Cerebellar cortex (tissue), 1 donor: Measurements from ENCODE around the gene DHX38.

Experiments used
- DNase-seq: peaks from one replicate; pipeline ENCODE4 v3.0.0-alpha.2; 2015; ENCODE audit warnings: low spot score

DHX38 gene

DNA sequence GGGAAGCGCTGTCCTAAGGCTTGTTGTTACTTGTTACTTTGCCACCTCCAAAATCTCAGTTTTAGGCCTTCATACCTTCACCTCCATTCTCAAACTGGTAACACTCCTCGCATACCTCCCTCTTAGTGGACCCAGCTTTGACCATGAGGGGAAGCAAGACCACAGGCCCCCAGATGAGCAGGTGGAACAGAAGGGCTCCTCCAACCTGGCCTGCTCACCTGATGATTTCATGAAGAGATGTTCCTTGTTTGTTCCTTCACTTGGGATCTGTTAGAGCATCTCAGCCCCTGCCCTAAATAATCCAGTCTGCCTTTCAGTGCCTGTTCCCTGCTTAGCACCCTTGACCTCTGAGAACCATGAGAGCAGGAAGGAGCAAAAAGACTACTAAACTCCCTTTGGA, 28.7 kb downstream of the DHX38 start:
- no peak for DNase-seq

DNA sequence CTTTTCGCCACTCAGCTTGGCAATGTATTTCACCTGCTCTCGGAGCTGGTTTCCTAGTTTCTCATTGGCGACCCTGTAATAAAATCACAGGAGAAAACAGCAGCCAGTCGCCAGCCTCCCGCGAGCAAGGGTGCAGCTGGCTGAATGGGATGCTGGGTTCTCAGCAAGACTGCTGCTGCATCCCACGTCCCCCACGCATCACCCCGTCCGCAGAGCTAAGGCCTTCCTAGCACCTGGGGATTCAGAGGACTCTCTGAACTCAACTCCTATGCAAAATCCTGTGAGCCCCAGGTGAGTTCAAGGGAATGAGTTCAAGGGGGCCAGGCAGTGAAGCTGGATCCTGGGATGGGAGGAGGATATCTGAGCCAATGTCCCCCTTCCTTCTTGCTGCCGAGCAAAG, 29.3 kb downstream of the DHX38 start:
- DNase-seq, result no peak

DNA sequence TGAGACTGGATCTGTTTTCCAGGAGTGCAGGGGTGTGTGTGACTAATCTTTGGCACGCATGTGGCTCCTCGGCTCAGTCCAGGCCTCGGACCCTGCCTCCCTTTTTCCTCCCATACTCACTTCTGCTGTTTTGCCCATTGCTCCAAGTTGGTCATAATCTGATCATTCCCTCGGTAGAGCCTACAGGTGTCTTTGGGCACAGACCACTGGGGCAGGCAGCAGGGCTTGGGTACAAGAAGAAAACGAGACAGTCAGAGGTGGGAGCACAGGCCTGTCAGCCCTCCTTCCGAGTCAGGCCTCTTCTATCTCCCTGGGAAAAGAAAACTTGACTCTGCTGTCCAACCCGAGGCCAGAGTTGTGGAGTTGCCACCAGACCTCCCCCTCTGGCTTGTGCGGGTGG, 29.8 kb downstream of the DHX38 start:
- no peak for DNase-seq

DNA sequence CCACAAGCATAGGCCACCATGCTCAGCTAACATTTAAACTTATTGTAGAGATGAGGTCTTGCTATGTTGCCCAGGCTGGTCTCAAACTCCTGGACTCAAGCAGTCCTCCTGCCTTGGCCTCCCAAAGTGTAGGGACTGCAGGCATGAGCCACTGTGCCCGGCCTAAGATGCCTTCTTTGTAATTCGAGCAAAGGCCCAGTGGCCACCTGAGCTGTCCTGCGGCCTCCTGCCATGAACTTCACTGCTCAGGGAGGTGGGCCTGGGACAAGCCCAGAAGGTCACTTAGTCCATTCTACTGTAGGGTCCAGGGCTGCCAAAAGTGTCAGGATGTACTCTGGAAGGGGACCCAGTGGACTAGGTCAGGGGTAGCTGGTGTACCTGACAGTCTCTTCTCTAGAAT, 30.5 kb downstream of the DHX38 start:
- DNase-seq, result no peak

DNA sequence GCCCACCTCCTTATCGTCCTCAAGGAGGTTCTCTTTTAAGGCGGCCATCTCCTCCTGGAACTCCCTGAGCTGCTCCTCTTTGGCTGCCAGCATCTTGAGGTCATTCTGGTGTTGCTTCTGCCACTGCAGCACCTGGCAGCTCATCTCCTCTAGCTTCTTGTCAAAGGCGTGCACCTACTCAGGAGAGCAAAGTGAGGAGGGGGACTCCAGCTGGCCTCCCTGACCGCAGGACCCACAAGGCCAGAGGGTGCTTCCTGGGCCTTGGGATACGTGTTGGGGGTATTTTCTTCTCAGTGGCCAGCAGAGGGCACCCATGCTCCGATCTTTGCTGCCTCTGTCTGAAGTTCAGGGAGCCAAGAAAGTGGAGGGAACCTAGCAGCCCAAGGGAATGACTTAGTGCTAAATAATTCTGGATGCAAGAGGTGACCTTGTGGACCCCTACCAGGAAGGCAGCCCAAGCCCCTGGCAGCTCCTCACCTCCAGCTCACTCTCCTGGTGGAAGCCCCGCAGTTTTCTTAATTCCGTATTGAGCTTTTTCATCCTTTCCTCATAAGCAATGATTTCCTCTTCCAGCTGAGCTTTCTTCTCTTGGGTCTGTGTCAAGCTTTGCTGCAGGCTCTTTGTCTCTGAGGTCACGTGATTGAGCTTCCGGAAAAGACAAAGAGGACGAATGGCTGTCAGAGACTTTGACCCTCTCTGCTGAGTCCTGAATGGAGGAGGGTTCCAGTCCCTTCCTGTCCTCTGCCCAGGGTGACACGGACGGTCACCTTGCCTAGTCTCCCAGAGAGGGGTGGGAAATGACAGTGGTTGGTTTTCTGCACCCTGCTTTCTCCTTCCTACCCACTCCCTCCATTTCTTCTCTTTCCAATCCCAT, 31.4 kb downstream of the DHX38 start:
- DNase-seq, result peak; percentile 75

DNA sequence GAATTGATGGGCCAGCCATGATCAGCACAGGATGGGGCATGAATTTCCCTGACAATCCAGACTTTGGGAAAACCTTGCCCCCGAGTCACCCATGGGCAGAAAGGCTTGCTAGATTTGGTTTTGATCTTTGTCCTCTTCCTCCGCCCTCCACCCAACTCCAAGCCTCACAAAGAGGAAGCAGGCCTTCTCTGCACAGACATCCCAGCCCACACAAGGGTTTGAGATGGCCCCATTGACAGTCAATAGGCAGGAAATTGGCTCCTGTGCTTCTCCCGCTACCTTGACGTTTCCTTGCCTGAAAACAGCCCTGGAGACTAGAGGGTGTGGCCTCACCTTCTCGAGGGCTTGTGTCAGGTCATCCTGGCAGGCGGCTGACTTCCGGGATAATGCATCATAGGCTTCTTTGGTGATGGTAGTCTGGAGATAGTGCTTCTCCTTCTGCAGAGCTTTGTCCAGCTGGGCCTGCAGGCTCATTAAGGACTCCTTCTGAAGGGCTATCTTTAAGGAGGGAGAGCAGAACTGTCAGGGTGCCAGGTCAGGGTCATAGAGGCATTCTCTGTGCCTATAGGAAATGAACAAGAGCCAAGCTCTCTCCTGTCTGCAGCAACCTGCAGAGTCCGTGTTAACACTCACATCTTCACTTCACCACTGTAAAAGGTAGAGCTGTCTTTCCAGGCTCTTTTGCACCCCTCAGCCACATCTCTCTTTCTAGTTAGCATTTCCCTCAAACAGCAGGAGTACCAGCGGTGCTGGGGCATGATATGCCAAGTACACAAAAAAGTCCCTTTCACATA, 32.2 kb downstream of the DHX38 start:
- DNase-seq, result no peak

DNA sequence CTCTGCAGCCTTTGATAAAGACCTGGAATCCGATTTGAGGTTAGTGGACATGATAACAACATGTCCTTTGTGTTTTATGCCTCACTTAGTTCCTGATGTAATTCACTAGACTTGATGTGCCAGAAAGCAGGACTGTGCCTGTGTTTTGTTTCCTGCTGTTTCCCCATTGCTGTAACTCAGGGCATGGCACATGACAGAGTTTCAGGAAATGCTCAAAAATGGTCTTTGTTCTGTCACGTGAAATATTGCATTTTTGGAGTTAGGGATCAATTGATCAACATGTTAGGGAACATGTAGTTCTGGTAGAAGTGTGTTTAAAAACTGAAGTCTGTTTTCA, 32.8 kb downstream of the DHX38 start:
- no peak for DNase-seq

DNA sequence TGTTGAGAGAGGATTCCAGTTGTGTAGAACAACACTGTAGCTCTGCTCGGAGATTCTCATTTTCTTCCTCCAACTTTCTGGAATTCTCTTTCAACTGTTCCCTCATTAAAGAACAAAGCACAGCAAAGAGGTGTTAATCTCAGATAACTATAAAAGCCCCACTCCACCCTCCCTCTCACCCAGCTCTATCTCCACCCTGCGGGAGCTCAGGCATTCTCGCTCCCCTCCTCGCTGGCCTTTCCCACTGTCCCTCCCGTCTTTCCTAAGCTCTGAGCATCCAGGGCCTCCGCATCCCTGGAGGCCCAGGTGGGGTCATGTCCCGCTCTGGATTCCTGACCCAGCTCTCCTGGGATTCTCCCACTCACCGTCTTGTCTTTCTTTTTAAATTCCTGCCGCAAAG, 35.1 kb downstream of the DHX38 start:
- no peak for DNase-seq

DNA sequence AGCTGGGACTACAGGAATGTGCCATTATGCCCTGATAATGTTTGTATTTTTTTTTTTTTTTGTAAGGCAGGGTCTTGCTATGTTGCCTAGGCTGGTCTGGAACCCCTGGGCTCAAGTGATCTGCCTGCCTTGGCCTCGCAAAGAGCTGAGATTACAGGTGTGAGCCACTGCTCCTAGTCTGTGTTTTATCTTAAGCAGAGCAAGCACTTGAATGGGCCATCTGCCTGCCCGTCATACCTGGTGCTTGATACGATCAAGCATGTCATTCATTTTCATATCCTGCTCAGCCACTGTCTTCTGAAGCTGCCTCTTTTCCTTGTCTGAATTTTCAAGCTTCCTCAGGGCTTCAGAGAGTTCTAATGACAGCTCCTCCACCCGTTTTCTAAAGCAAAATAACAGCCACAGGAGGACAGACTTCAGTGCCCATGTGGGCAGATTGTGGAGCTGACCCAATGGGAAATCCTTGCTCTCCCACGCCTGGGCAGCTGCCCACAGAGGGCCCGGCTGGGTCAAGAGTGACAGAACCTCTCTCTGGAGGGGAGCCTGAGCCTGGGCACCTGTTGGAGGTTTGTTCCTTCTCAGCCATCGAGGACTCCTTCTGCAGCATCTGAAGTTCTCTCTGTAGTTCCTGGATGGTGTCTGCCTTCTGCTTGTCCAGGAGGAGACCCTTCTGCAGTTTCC, 36.5 kb downstream of the DHX38 start:
- no peak for DNase-seq

DNA sequence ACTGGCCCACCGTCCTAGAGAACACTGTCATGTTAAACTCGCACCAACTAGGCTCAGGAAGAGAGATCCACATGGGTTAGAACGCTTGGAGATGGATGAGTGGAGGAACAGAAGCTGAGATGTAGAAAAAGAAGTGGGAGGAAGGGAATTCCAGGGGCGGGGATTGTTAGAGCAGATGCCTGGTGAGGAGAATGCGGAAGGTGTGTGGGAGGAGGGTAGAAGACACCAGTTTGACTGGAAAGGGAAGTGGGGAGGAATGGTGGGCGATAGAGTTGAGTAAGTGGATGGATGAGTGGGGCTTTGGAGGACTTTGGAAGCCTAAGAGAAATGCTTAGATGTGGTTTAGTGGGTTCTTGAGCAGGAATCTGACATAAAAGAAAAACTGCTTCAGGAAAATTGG, 37.4 kb downstream of the DHX38 start:
- no peak for DNase-seq

DNA sequence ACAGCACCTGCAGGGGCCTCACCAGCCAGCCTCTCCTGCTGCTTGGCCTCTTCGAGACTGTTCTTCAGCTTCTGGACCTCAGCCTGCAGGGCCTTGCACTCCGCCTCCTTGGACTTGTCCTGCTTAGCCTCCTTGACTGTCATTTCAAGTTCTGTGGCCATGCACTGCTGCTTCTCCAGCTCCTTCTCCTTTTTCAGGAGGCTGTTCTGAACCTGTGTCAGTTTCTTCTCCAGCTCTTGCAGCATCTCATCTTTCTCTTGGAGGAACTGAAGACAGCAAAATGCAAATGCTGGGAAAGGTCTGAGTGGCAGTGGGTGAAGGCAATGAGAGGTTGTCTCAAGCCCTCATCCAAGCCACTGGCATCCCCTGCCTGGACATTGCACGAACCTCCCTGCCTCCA, 39.1 kb downstream of the DHX38 start:
- no peak for DNase-seq

DNA sequence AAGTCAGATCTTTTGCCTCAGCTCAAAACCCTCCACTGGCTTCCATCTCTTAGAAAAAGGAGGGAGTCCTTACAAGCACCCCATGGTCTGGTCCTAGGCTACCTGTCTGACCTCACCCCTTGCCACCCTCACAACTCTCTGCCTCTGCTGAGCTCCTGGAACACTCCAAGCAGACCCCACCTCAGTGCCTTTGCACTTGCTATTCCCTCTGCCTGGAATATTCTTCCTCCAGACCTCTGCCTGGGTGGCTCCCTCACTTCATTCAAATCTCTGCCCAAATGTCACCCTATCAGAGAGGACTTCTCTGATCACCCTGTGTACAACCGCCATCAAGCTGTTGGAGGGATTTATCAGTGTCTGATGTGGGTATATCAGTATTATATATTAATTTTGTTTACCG, 40.9 kb downstream of the DHX38 start:
- DNase-seq, result no peak

DNA sequence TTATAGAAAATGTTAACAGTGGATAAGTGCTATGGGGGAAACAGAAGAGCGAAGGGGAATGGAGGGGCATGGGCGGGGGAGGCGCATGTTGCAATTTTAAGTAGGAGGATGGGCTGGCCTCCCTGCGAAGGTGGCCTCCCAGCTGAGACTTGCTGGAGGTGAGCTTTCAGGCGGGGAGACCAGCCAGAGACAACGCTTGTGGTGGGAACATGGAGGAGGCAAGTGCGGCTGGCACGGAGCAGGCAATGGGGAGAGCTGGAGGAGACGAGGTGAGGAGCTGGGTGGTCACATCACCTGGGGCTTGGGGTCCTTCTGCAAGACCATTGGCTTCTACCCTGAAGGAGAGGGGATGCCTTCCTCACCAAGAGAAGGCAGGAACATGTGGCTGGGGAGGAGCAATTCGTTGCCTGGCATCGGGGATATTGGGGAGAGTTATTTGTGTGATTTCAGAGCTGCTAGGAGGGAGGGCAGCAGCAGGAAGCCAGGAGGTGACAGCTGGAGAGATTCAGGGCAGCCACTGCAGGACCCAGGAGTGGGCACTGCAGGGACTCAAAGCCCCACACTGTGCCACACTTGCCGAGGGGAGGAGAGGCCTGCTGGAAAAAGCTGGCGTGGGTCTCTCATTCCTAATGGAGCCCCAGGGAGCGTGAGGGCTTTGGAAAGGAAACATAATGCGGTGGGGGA, 43.9 kb downstream of the DHX38 start:
- DNase-seq, result no peak

DNA sequence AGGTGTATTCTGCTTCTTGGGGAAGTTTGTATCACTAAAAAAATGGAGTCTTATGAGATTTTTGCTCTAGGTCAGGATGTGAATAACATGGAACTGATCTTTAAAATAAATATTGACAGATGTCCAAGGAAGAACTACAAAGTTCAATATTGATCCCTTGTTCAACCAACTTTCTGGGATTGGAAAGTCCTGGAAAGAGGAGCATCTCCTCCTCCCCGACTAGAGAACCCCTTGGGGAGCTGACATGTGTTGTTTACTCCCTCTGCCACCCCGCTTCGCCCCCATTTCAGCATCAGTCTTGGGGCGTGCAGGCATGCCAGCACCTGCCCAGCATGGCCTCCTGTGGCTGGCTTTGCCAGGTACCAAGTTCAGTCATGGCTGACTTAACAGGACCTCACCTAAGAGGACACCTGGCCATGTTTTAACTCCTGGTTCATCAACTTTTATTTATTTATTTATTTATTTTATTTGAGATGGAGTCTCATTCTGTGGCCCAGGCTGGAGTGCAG, 44.5 kb downstream of the DHX38 start:
- no peak for DNase-seq

DNA sequence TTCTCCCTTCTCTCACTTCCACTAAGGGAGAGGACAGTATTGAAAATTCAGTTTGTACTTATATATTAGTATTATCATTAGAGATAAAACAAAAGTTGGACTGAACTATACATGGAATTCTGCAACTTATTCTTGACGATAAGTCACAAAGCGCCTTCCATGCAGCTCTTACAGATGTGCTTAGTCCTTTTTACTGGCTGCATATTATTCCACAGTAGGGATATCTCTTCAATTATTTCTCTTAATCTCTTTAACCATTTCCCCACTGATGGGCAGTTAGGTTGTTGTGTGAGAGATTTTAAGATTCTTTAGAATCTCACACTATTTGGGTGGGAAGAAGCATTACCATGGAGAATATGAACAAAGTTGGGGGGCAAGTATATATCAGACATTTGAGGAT, 46.3 kb downstream of the DHX38 start:
- no peak for DNase-seq

DNA sequence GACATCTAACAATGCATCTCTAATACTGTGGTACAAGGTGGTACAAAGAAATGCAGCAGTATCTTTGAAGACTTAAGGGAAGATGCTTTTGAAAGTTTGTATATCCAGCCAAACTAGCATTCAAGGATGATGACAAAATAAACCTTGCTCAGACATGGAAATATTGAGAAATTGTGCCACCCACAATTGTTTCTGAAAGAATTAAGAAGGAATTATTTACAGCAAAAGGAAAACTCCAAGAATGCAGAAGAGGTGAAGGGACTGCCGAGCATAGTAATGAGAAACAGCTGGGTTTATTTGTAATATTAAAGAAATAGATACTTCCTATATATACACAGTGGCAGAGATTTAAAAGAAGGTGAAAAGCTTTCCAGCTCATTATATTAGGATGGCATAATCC, 48.8 kb downstream of the DHX38 start:
- no peak for DNase-seq

DNA sequence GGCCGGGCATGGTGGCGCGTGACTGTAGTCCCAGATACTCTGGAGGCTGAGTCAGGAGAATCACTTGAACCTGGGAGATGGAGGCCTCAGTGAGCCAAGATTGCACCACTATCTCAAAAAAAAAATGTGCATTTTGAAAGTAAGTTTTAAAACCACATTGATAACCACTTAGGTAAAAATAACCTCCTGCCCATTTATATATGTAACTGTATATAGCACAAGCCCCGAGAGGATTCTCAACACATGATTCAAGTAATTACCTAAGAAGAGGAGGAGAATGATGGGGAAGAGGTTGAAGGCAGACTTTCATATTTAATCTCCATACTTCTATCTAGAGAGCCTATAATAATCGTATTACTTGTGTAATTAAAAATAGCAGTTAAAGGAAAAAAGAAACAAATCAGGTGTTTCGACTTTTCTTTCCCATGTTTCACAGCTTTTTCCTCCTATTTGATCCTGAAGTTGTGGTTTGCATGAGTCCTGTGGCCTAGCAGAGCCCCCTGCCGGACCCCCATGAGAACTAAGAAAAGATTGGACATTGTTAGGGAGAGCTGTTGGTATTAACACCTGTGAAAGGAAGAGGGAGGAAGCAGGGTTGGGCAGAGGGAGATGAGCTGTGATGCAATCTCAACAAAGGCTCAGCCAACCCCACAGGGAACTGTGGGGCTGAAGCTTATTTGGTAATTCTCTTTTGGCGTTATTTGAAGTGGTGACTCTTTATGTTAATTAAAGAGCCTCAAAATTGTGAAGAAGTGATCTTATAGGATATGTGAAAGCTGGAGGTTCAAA, 56.2 kb downstream of the DHX38 start:
- DNase-seq, result no peak

DNA sequence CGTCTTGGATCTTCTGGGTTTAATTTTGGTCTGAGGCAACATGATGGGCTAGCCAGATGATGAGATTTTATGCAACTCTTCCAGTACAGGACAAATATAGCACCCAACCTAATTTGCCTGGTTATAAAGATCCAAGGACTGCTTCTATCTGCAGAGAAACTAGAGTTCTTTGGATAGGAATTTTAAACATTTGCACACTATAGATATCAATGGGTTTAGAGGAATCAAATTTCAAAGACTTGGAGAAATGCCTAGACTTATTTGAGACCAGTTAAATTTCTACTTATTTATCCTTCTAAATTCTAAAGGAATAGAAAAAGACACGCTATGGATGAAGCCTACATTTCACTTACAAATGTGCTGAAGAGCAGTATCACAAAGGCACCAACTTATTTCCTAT, 65.7 kb downstream of the DHX38 start:
- DNase-seq, result no peak

DNA sequence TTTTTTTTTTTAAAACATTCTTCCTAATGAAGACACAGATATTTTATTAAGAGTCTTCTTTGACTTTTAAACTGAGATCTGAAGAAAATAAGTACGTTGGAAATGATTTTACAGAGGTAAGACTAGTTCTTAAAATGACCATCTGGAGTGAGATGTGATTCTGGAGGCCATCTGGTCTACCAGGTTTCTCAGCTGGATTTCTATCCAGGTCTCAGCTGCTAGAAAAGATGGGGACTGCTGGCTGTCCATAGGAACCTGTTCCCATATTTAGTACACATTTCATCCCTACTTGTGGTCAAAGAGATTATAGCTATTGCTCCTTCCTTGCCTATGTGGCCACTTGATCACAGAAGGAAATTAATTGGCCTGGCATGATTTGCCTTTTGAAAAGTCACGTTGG, 66.2 kb downstream of the DHX38 start:
- peak; percentile 25 for DNase-seq

DNA sequence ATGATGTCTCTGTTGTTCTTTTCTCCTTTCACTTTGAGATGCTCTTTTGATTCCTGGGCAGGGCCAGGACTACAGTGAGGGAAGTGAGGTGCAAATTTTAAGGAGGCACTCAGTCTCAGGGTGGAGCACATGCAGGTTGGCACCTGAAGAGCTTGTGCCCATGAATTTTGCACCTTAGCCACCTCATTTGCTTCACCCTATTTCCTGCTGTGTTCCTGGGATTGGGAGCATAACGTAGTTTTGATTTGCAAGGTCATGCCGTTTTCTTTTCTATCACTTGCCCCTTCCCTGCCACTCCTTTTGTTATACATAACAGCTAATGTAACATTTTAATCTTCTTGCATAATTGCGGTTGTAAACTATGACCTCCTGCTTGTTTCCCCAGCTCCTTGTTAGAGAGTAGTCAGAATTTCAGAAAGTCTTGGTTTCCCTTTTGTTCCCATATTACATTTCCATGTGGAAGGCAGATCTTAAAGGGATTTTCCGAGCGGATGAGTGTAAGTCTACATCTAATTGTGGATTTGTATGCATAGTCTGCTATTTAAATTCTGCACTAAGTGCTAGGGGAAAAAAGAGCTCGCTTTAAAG, 68.6 kb downstream of the DHX38 start:
- no peak for DNase-seq
